K562 (cell line): ENCODE data around the gene KRTAP27-1. TPM values are rescaled to one million over a fixed set of nuclear protein-coding genes. Genes with fewer than 3 reads are reported as not detected.

ENCODE experiments used
- ATAC-seq: fragments of 200-7000 bp; cut with Tn5 transposase; 3 replicates; pipeline ENCODE4 v1.9.1; 2020; ENCODE audit warnings: moderate library complexity
- BruUV-seq: library from RNA; stranded (reverse); fragments of 400-500 nt; replicated peaks from 2 replicates; lab custom pipeline; 2021; lab: Mats Ljungman, UMichigan
- CTCF ChIA-PET: fragments of 300-600 bp; formaldehyde crosslinking; extraction: SDS; loops from one replicate; lab custom pipeline; 2021; ENCODE audit warnings: low intra/inter-chr PET ratio; lab: Yijun Ruan, JAX
- POLR2A ChIA-PET: fragments of 300-600, 350-650 bp; sonication (Branson Sonifier 250); formaldehyde crosslinking; extraction: SDS; loops from one replicate; lab custom pipeline; 2021; ENCODE audit warnings: antibody characterized with exemption, inconsistent platforms; lab: Yijun Ruan, JAX
- DNase-seq, 4 experiments: peaks; one replicate each; pipeline versions ENCODE4 v3.0.0 to v3.0.0-alpha.2; 2011 to 2018; ENCODE audit warnings: low spot score in 3 of 4, mixed read lengths in 3 of 4; ENCODE audit errors: extremely low read depth in 1 of 4
- FAIRE-seq: peaks from 2 replicates; lab custom pipeline; 2011; peaks lifted over from hg19 to GRCh38; lab: Jason Lieb, UNC
- H2AFZ ChIP-seq: 2 replicates; pipeline ENCODE4 v1.6.0; 2011; ENCODE audit warnings: low read depth, low read length, control low read depth, inconsistent platforms
- H3K27ac ChIP-seq: fragments of 200-600 bp; 3 replicates; pipeline ENCODE4 v1.8.0; 2011; ENCODE audit warnings: low read depth, mild to moderate bottlenecking, control low read depth, inconsistent platforms, low read length, moderate library complexity, mixed read lengths; ENCODE audit errors: extremely low read depth
- H3K27me3 ChIP-seq, 2 experiments: fragments of 300-600 bp in 1 of 2; 2 replicates in 1 of 2; 3 replicates in 1 of 2; pipeline versions ENCODE4 v1.6.0 to v1.8.0; 2011; ENCODE audit warnings: inconsistent platforms in 2 of 2, low read length in 2 of 2, mild to moderate bottlenecking in 1 of 2, mixed read lengths in 1 of 2, moderate library complexity in 1 of 2; ENCODE audit not compliant: control insufficient read depth in 2 of 2, insufficient read depth in 2 of 2
- H3K36me3 ChIP-seq: fragments of 300-600 bp; 3 replicates; pipeline ENCODE4 v1.8.0; 2011; ENCODE audit warnings: mild to moderate bottlenecking, low read length, inconsistent platforms; ENCODE audit not compliant: control insufficient read depth, insufficient read depth
- H3K4me1 ChIP-seq, 2 experiments: fragments of 200-600 bp in 1 of 2; replicated peaks in 1 of 2; 2 replicates in 1 of 2; 3 replicates in 1 of 2; pipeline versions ENCODE4 v1.5.1 to v1.8.0; 2011; ENCODE audit warnings: inconsistent platforms in 2 of 2, low read length in 2 of 2, mild to moderate bottlenecking in 1 of 2, mixed read lengths in 1 of 2, moderate library complexity in 1 of 2; ENCODE audit not compliant: control insufficient read depth in 2 of 2, insufficient read depth in 2 of 2
- H3K4me2 ChIP-seq: 2 replicates; pipeline ENCODE4 v1.6.1; 2011; ENCODE audit warnings: low read length, control low read depth, inconsistent platforms, mixed read lengths; ENCODE audit not compliant: insufficient read depth
- H3K4me3 ChIP-seq: fragments of 200-600 bp; sonication (generic), shearing (Covaris generic); 2 replicates; pipeline ENCODE4 v1.5.1; 2016; ENCODE audit warnings: control low read depth, inconsistent platforms
- H3K79me2 ChIP-seq: fragments of 200-600 bp; 3 replicates; pipeline ENCODE4 v1.8.0; 2011; ENCODE audit warnings: low read length, inconsistent platforms; ENCODE audit not compliant: control insufficient read depth, insufficient read depth
- H3K9ac ChIP-seq, 2 experiments: 2 replicates each; pipeline versions ENCODE4 v1.6.0 to v1.6.1; 2011; ENCODE audit warnings: low read depth in 2 of 2, low read length in 2 of 2, control low read depth in 1 of 2, inconsistent platforms in 1 of 2, mild to moderate bottlenecking in 1 of 2, mixed read lengths in 1 of 2; ENCODE audit not compliant: insufficient read depth in 1 of 2
- H3K9me1 ChIP-seq: one replicate; pipeline ENCODE4 v1.6.0; 2011; ENCODE audit warnings: inconsistent platforms, mild to moderate bottlenecking, low read length, moderate library complexity; ENCODE audit not compliant: control insufficient read depth, insufficient read depth
- H3K9me3 ChIP-seq: replicated peaks from 2 replicates; pipeline ENCODE4 v1.5.1; 2011; ENCODE audit warnings: low read depth, low read length, inconsistent platforms; ENCODE audit not compliant: control insufficient read depth, insufficient read depth
- H4K20me1 ChIP-seq: replicated peaks from 2 replicates; pipeline ENCODE4 v1.6.1; 2011; ENCODE audit warnings: low read length, inconsistent platforms, mixed read lengths; ENCODE audit not compliant: control insufficient read depth, insufficient read depth
- HDAC8 ChIP-seq: fragments of 450-650 bp; IDR thresholded peaks from 2 replicates; pipeline ENCODE4 v1.6.1; 2016; ENCODE audit warnings: mild to moderate bottlenecking, missing genetic modification characterization, moderate library complexity, missing compliant biosample characterization
- KDM2B ChIP-seq: fragments of 250-450 bp; sonication (Bioruptor Pico); IDR thresholded peaks from 2 replicates; pipeline ENCODE4 v1.8.0; 2021; ENCODE audit warnings: mild to moderate bottlenecking, moderate library complexity
- KLF1 ChIP-seq: fragments of 450-650 bp; IDR thresholded peaks from 2 replicates; pipeline ENCODE4 v1.6.1; 2016; ENCODE audit warnings: missing genetic modification characterization, missing compliant biosample characterization
- NFATC3 ChIP-seq: fragments of 450-650 bp; IDR thresholded peaks from 2 replicates; pipeline ENCODE4 v1.6.1; 2017; ENCODE audit warnings: mild to moderate bottlenecking
- RBFOX2 ChIP-seq: fragments of 200-400 bp; formaldehyde crosslinking; IDR thresholded peaks from 2 replicates; pipeline ENCODE4 v1.6.1; 2017; ENCODE audit warnings: low read depth, mild to moderate bottlenecking, low read length, moderate library complexity
- RBM25 ChIP-seq: fragments of 200-400 bp; formaldehyde crosslinking; IDR thresholded peaks from 2 replicates; pipeline ENCODE4 v1.6.1; 2018; ENCODE audit warnings: low read length, low read depth, moderate library complexity; ENCODE audit not compliant: severe bottlenecking
- SMAD4 ChIP-seq: fragments of 250-450 bp; sonication (Bioruptor Pico); conservative IDR thresholded peaks from 2 replicates; pipeline ENCODE4 v1.8.0; 2021; ENCODE audit warnings: inconsistent platforms, mild to moderate bottlenecking, moderate library complexity
- TAF9B ChIP-seq: fragments of 450-650 bp; IDR thresholded peaks from 2 replicates; pipeline ENCODE4 v1.6.1; 2018; ENCODE audit warnings: mild to moderate bottlenecking; ENCODE audit not compliant: partially characterized antibody
- ZNF133 ChIP-seq: fragments of 250-450 bp; sonication (Bioruptor Pico); IDR thresholded peaks from 2 replicates; pipeline ENCODE4 v1.4.0; 2020; ENCODE audit warnings: mild to moderate bottlenecking
- WGBS: fragments of 100-300 bp; shearing (Covaris generic); methylation state at CpG from one replicate; pipeline ENCODE4 v1.1.6; 2016; ENCODE audit warnings: low coverage, mixed read lengths; ENCODE audit not compliant: insufficient coverage; ENCODE audit errors: missing lambda C conversion rate; 5-methylcytosine and 5-hydroxymethylcytosine counted together
- in situ Hi-C: fragments of 300-500 bp; cut with MboI; formaldehyde crosslinking; loops from 4 replicates; pipeline ENCODE4 v1.15.0; 2018; ENCODE audit warnings: inconsistent platforms, mixed read lengths
- intact Hi-C: fragments of 100-400 bp; cut with micrococcal nuclease; formaldehyde crosslinking; loops from 2 replicates; pipeline ENCODE4 v1.14.2; 2022
- polyA plus RNA-seq, 8 experiments: library from polyadenylated mRNA; depleted of rRNA in 4 of 8; stranded (reverse) in 5 of 8; unstranded in 3 of 8; fragments of >200 nt; fragmentation: Nextera tagmentation in 2 of 8; fragmentation: Illumina TruSeq in 1 of 8; extraction: Ambion mirVana in 2 of 8; extraction: Trizol in 1 of 8; gene quantifications; 2 replicates each; pipeline versions ENCODE4 v1.2.1 to v1.2.3, GENCODE V29; 2011 to 2014; ENCODE audit warnings: inconsistent platforms in 1 of 8, missing spikeins in 1 of 8
- total RNA-seq, 7 experiments: library from RNA; depleted of rRNA in 6 of 7; stranded (reverse); fragments of >200 nt in 6 of 7; fragmentation: Illumina TruSeq in 2 of 7; extraction: Trizol in 2 of 7; gene quantifications; 2 replicates each; pipeline versions ENCODE4 v1.2.1 to v1.2.3, GENCODE V29; 2011 to 2021; ENCODE audit warnings: low replicate concordance in 1 of 7

Gene KRTAP27-1
- total and polyA plus RNA-seq, 9 of the 15 experiments (the other 6 are each of a cell fraction or from before 2014, with no cell fraction given), result not detected

DNA sequence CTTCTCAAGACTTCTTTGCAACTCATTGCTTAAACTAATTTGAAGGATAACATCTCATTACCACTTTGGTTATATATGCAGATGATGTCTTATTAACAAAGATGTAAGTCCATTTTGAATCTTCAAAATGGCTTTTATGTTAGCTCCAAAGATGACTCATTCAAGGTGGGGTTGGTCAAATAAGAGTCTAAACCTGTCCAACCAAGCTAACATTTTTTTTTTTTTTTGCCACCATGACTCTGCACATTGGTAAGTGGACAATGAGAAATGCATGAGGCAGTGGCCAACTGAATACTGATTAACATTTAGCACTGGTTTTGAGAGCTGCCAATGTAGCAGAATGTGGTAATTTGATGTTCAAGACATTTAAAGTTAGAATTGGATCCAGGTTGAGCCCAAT, 278 bp upstream of the KRTAP27-1 start (continued):
- TF ChIP-seq SMAD4 (CRISPR knock-in tag), result no peak
- no peak for TF ChIP-seq RBM25
- no peak for TF ChIP-seq TAF9B
- no peak for TF ChIP-seq NFATC3
- TF ChIP-seq HDAC8 (tag), result no peak
- TF ChIP-seq ZNF133 (CRISPR knock-in tag), result no peak

DNA sequence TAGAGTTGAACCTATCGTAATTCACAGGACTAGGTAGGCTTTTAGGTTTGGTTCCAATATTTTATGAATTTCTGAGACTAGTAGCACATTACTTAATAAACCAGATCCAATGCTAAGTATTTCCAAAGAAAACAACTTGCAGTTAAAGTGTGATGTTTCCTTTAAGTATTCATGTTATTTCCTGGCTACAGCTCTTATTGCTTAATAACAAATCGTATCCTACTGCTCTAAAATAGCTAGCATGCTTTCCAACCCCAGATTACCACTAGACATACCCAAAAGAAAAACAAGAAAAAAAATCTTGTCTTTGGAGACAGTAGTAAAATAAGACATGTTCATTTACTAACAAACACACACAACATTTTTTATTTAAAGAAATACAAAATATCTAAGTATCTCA, 898 bp downstream of the KRTAP27-1 start:
- no peak for TF ChIP-seq RBFOX2
- no peak for TF ChIP-seq KLF1 (tag)
- no peak for TF ChIP-seq KDM2B (CRISPR knock-in tag)
- H3K4me2 ChIP-seq, result no peak overlapping the region
- 0% methylated on average over 2 of the region's 2 CpGs for WGBS
- CTCF ChIA-PET, result no interaction called here
- no TSS peak for BruUV-seq
- in situ Hi-C loops, result no loop called here
- H3K9ac ChIP-seq, result no peak overlapping the region
- POLR2A ChIA-PET, result no interaction called here
- H3K79me2 ChIP-seq, result no peaks in the 10 kb centered on the region
- no peaks in the 10 kb centered on the region for H3K36me3 ChIP-seq
- ATAC-seq (no peak), DNase-seq (no peak), FAIRE-seq (no peak)
- H3K9me3 ChIP-seq, result no peaks in the 10 kb centered on the region
- H3K27ac ChIP-seq, result no peak overlapping the region
- no peaks in the 10 kb centered on the region for H3K27me3 ChIP-seq
- intact Hi-C loops, result no loop called here
- no peak overlapping the region for H2AFZ ChIP-seq
- no peaks in the 10 kb centered on the region for H3K9me1 ChIP-seq
- no peaks in the 10 kb centered on the region for H4K20me1 ChIP-seq
- H3K4me3 ChIP-seq, result no peak overlapping the region
- no peaks in the 10 kb centered on the region for H3K4me1 ChIP-seq
